OCI-LY1 (cell line): ENCODE results near the gene PLEKHA7.

Experiments used
- H2AFZ ChIP-seq: fragments of 200-600 bp; sonication (generic), shearing (Covaris generic); 2 replicates; pipeline ENCODE4 v1.6.0; 2014; ENCODE audit warnings: antibody characterized with exemption, mild to moderate bottlenecking, low read length
- H3F3A ChIP-seq: fragments of 200-600 bp; sonication (generic), shearing (Covaris generic); 2 replicates; pipeline ENCODE4 v1.6.0; 2014; ENCODE audit warnings: mild to moderate bottlenecking, antibody characterized with exemption, low read length, moderate library complexity; ENCODE audit not compliant: insufficient read depth
- H3K27ac ChIP-seq: fragments of 200-600 bp; sonication (generic); 2 replicates; pipeline ENCODE4 v1.5.1; 2014; ENCODE audit warnings: low read length, mixed run types, mild to moderate bottlenecking, low read depth; ENCODE audit not compliant: poor library complexity, severe bottlenecking
- H3K27me3 ChIP-seq: fragments of 200-600 bp; sonication (generic); 2 replicates; pipeline ENCODE4 v1.6.0; 2014; ENCODE audit warnings: antibody characterized with exemption, mild to moderate bottlenecking, low read length, moderate library complexity; ENCODE audit not compliant: insufficient read depth
- H3K36me3 ChIP-seq: fragments of 200-600 bp; sonication (generic); 2 replicates; pipeline ENCODE4 v1.6.1; 2014; ENCODE audit warnings: mild to moderate bottlenecking, antibody characterized with exemption, low read length, moderate library complexity, mixed read lengths; ENCODE audit not compliant: insufficient read depth
- H3K4me1 ChIP-seq: fragments of 200-600 bp; sonication (generic); 2 replicates; pipeline ENCODE4 v1.5.1; 2014; ENCODE audit warnings: mild to moderate bottlenecking, low read length, moderate library complexity; ENCODE audit not compliant: insufficient read depth, severe bottlenecking
- H3K4me2 ChIP-seq: fragments of 200-600 bp; sonication (generic), shearing (Covaris generic); 2 replicates; pipeline ENCODE4 v1.6.1; 2014; ENCODE audit warnings: low read length
- H3K4me3 ChIP-seq: fragments of 200-600 bp; sonication (generic); 2 replicates; pipeline ENCODE4 v1.5.1; 2014; ENCODE audit warnings: low read length, low read depth, mild to moderate bottlenecking, mixed read lengths; ENCODE audit not compliant: poor library complexity, severe bottlenecking
- H3K79me2 ChIP-seq: fragments of 200-600 bp; shearing (Covaris generic); 2 replicates; pipeline ENCODE4 v1.6.1; 2016; ENCODE audit warnings: mixed run types, low read length, mixed read lengths; ENCODE audit not compliant: insufficient read depth
- H3K9ac ChIP-seq: fragments of 200-600 bp; sonication (generic), shearing (Covaris generic); 2 replicates; pipeline ENCODE4 v1.6.1; 2014; ENCODE audit warnings: mild to moderate bottlenecking, low read length, mixed read lengths
- H3K9me2 ChIP-seq: fragments of 200-600 bp; sonication (generic), shearing (Covaris generic); 2 replicates; pipeline ENCODE4 v1.6.1; 2014; ENCODE audit warnings: low read depth, mild to moderate bottlenecking, low read length, mixed read lengths
- H3K9me3 ChIP-seq: fragments of 200-600 bp; shearing (Covaris generic); 2 replicates; pipeline ENCODE4 v1.6.1; 2014; ENCODE audit warnings: low read length, mixed read lengths
- H4K20me1 ChIP-seq: fragments of 200-600 bp; sonication (generic), shearing (Covaris generic); 2 replicates; pipeline ENCODE4 v1.6.0; 2016; ENCODE audit warnings: mild to moderate bottlenecking, low read length; ENCODE audit not compliant: insufficient read depth
- EZH2 ChIP-seq: fragments of 200-600 bp; sonication (generic), shearing (Covaris generic); IDR thresholded peaks from 2 replicates; pipeline ENCODE4 v1.8.0; 2017; ENCODE audit warnings: borderline replicate concordance, mixed run types, mild to moderate bottlenecking, antibody characterized with exemption, low read length, moderate library complexity, mixed read lengths
- TF ChIP-seq, protein P1 (sequence below): fragments of 200-600 bp; sonication (generic), shearing (Covaris generic); IDR thresholded peaks from 2 replicates; pipeline ENCODE4 v1.5.1; 2017; ENCODE audit warnings: mild to moderate bottlenecking, antibody characterized with exemption, low read length, moderate library complexity, mixed read lengths

The PLEKHA7 gene

DNA sequence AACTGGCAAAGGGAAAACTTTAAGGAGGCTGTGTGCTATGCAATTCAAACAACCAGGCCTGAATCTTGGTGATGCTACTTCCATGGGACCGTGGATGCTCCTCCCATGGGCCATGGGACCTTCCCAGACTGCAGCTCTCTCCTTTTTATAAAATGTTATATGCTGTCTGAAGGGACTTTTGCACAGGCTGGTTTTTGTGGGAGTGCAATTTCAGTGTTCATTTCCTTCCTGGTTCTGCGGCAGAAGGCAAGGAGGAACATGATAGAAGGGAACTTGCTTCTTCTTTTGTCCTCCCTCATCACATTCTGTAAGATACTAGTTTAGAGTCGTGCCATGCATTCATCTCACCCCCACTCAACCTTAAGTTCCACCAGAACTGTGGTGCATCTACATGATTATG lies 206.9 kb downstream of the PLEKHA7 start:
- Histone ChIP-seq H3K9ac (no peak overlapping the region), H3K4me3 (no peak overlapping the region), H3K27me3 (no peaks in the 10 kb centered on the region), H3K9me2 (no peaks in the 10 kb centered on the region), H3K79me2 (no peaks in the 10 kb centered on the region), H3K27ac (no peak overlapping the region), H4K20me1 (no peaks in the 10 kb centered on the region), H3K4me1 (no peaks in the 10 kb centered on the region), H3K4me2 (no peak overlapping the region), H3F3A (no peaks in the 10 kb centered on the region), H3K36me3 (no peaks in the 10 kb centered on the region), H3K9me3 (no peaks in the 10 kb centered on the region), H2AFZ (no peak overlapping the region)
- TF ChIP-seq, protein P1, sequence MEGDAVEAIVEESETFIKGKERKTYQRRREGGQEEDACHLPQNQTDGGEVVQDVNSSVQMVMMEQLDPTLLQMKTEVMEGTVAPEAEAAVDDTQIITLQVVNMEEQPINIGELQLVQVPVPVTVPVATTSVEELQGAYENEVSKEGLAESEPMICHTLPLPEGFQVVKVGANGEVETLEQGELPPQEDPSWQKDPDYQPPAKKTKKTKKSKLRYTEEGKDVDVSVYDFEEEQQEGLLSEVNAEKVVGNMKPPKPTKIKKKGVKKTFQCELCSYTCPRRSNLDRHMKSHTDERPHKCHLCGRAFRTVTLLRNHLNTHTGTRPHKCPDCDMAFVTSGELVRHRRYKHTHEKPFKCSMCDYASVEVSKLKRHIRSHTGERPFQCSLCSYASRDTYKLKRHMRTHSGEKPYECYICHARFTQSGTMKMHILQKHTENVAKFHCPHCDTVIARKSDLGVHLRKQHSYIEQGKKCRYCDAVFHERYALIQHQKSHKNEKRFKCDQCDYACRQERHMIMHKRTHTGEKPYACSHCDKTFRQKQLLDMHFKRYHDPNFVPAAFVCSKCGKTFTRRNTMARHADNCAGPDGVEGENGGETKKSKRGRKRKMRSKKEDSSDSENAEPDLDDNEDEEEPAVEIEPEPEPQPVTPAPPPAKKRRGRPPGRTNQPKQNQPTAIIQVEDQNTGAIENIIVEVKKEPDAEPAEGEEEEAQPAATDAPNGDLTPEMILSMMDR = no peak
- no peak for TF ChIP-seq EZH2

DNA sequence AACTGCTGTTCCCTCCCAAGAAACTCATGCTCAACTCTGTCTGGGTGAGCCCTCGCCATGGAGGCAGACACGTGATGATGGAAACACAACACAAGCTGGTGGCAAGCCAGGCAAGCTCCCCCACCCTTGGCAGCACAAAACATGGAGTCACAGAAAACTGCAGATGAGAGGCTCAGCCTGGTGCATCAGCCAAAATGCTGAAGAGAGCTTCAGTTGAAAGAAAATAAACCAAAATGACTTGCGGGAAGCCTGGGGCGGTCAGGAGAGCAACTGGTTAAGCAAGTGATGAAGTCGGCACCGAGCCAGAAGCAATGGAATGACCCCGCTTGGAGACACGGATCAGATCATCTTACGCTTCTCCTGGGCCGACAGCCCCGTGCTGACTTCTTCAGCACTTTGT lies 207.4 kb downstream of the PLEKHA7 start:
- TF ChIP-seq, protein P1 = no peak
- no peak for TF ChIP-seq EZH2
- H4K20me1 ChIP-seq = no peaks in the 10 kb centered on the region
- H3K27me3 ChIP-seq = no peaks in the 10 kb centered on the region
- H3K4me2 ChIP-seq = no peak overlapping the region
- H3K36me3 ChIP-seq = no peaks in the 10 kb centered on the region
- no peak overlapping the region for H3K27ac ChIP-seq
- H3K9ac ChIP-seq = no peak overlapping the region
- H3F3A ChIP-seq = no peaks in the 10 kb centered on the region
- H3K9me2 ChIP-seq = no peaks in the 10 kb centered on the region
- no peaks in the 10 kb centered on the region for H3K79me2 ChIP-seq
- H3K9me3 ChIP-seq = no peaks in the 10 kb centered on the region
- no peak overlapping the region for H2AFZ ChIP-seq
- H3K4me3 ChIP-seq = no peak overlapping the region
- no peaks in the 10 kb centered on the region for H3K4me1 ChIP-seq

DNA sequence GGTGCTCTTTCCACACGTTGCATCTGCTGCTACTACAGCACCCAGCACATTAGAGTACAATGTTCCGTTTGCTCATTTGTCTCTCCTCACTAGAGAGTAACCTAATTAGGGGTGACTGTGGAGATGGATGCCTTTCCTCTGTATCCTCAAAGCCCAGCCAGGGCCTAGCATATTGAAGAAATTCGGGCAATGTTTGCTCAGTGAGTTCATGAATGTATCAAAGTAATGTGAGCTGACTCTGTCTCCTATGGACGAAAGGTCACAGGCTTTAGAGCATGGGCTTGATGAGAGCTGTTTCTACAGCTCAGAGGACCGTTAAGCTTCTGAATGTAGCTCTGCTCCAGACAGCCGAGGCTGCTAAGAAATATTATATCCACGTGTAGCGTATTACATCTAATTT lies 208.3 kb downstream of the PLEKHA7 start:
- H3K4me1 ChIP-seq = no peaks in the 10 kb centered on the region
- no peaks in the 10 kb centered on the region for H3F3A ChIP-seq
- no peaks in the 10 kb centered on the region for H3K36me3 ChIP-seq
- no peak overlapping the region for H2AFZ ChIP-seq
- H3K4me2 ChIP-seq = no peak overlapping the region
- no peaks in the 10 kb centered on the region for H3K9me2 ChIP-seq
- no peaks in the 10 kb centered on the region for H3K9me3 ChIP-seq
- H3K4me3 ChIP-seq = no peak overlapping the region
- H3K9ac ChIP-seq = no peak overlapping the region
- no peak overlapping the region for H3K27ac ChIP-seq
- H3K79me2 ChIP-seq = no peaks in the 10 kb centered on the region
- no peaks in the 10 kb centered on the region for H3K27me3 ChIP-seq
- H4K20me1 ChIP-seq = no peaks in the 10 kb centered on the region
- TF ChIP-seq, protein P1 = no peak
- TF ChIP-seq EZH2 = no peak
